Activated T-helper 17 cell treated with anti-CD3 and anti-CD28 coated beads, Interleukin-2, amount 50 U/mL, for 72 hours (primary cell): ENCODE results near the gene SLC6A18. TPM values are rescaled to one million over a fixed set of nuclear protein-coding genes. Genes with fewer than 3 reads are reported as not detected.

Experiments
- ATAC-seq: fragments of 150-1000 bp; cut with Tn5 transposase; replicated peaks from 2 replicates; pipeline ENCODE4 v1.10.0; 2021; ENCODE audit warnings: mild to moderate bottlenecking, moderate library complexity
- H3K27ac Mint-ChIP-seq: one replicate; pipeline ENCODE4 v1.8.0; 2022; ENCODE audit warnings: mixed read lengths
- H3K27me3 Mint-ChIP-seq: one replicate; pipeline ENCODE4 v1.8.0; 2022; ENCODE audit warnings: mixed read lengths
- H3K36me3 Mint-ChIP-seq: one replicate; pipeline ENCODE4 v1.8.0; 2022; ENCODE audit warnings: low read depth, mild to moderate bottlenecking, mixed read lengths
- H3K4me1 Mint-ChIP-seq: one replicate; pipeline ENCODE4 v1.8.0; 2022; ENCODE audit warnings: mixed read lengths
- H3K4me3 Mint-ChIP-seq: one replicate; pipeline ENCODE4 v1.8.0; 2022; ENCODE audit warnings: mild to moderate bottlenecking, mixed read lengths
- H3K9me3 Mint-ChIP-seq: one replicate; pipeline ENCODE4 v1.8.0; 2022; ENCODE audit warnings: mixed read lengths
- total RNA-seq, 2 donors: library from RNA; stranded (reverse); gene quantifications; one replicate each; pipeline ENCODE4 v1.2.3, GENCODE V29; 2022

Gene SLC6A18, protein sequence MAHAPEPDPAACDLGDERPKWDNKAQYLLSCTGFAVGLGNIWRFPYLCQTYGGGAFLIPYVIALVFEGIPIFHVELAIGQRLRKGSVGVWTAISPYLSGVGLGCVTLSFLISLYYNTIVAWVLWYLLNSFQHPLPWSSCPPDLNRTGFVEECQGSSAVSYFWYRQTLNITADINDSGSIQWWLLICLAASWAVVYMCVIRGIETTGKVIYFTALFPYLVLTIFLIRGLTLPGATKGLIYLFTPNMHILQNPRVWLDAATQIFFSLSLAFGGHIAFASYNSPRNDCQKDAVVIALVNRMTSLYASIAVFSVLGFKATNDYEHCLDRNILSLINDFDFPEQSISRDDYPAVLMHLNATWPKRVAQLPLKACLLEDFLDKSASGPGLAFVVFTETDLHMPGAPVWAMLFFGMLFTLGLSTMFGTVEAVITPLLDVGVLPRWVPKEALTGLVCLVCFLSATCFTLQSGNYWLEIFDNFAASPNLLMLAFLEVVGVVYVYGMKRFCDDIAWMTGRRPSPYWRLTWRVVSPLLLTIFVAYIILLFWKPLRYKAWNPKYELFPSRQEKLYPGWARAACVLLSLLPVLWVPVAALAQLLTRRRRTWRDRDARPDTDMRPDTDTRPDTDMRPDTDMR
- not detected for total RNA-seq

DNA sequence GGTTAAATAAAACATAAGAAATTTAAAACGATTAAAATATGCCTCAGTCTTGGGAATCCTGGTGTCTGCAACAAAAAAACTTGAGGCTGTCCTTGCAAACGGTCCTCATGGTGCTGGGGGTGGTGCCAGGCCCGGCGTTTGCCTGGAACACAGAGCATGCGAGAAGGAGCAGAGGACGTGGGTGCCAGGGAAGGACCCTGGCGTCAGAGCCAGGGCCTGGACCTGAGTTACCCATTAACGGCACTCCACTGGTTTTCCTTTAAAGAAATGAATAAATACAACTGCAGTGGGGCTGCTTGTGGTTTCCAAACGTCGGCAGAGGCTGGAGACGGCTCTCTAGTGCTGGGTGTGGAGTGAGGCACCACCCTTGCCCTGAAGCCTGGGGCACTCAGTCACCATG, at the start of gene SLC6A18:
TSS of gene SLC6A18 (plus strand) at position 301 of the 400 bp plus-strand sequence. CDS start at position 398, 97 bp downstream.
- ATAC-seq = no peak
- Mint-ChIP-seq H3K27me3 (peaks cover 9% of the 10 kb centered on the region), H3K27ac (no peak within 1 kb of the TSS), H3K9me3 (no peaks in the 10 kb centered on the region), H3K4me3 (no peak within 1 kb of the TSS), H3K4me1 (no peaks in the 10 kb centered on the region), H3K36me3 (no peaks in the 10 kb centered on the region)

DNA sequence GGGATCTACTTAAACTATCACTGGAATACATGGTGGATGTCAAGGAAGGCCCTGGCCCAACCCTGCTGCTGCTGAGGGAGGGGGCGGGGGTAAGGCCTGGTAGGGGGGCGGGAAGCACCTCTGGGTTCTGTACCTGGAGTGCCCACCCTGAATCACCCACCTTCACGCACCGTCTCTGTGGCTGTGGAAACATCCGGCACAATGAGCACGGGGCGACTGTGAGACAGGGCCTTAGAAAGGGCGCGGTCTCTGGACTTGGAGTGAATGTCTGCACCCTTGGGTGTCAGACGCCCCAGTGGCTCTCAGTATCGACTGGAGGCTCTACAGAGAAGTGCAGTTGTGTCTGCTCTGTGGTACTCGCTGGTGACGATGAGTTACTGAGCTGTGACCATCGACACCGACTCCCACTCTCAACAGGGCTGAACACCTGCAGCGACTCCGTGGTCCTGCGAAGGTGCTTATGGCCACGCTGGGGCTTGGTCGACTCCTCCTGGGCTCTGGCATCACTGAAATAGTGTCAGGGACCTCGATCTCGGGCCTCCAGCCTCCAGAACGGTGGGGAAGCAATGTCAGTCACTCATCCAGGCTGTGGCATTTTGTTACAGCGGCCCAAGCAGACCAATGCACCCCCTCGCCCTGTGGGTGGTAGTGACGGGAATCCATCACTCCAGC, 49.2 kb upstream of the SLC6A18 start:
- Mint-ChIP-seq H3K4me1 (peaks cover 3% of the 10 kb centered on the region), H3K27ac (no peak overlapping the region), H3K9me3 (no peaks in the 10 kb centered on the region), H3K27me3 (no peaks in the 10 kb centered on the region), H3K4me3 (no peak overlapping the region), H3K36me3 (no peaks in the 10 kb centered on the region)
- no peak for ATAC-seq

DNA sequence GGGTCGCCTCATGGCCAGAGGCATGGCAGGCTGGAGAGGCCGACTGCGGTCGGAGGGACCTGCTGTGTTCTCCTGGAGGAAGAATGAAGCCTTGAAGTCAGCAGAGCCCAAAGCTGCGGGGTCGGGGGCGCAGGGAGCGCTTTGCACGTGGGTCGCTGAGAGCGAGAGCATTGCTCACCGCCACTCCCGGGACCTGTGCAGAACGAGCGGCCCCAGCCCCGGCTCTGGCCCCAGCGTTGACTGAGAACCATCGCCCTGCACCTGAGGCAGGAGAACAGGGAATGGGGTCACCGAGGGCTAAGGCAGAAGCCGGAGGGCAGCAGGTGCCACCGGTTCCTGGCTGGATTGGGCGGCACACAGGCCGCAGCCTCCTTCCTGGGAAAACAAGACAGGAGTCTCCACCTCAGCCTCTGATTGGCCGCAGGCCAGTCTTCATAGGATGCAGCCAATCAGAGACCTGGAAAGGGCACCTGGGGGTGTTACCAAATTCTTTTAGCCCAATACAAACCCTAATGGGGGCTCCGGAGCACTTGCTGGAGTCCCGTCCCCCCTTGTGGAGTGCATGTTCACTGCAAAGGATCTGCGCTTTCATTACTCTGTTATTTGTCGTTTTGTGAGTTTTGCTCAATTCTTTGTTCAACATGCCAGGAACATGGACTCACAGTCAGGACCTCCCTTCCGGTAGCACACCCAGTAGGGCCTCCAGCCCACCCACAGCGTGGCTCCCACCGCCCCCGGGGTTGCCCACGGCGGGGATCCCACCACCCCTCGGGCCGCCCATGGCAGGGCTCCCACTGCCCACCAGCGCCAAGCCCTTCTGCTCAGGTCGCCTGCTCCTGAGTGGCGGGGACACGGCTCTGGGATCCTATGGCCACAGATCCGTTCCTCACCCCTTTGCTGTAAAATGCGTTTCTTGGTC, 48.4 kb upstream of the SLC6A18 start:
- Mint-ChIP-seq H3K4me1 (peaks cover 3% of the 10 kb centered on the region), H3K27ac (no peak overlapping the region), H3K4me3 (no peak overlapping the region), H3K36me3 (no peaks in the 10 kb centered on the region), H3K9me3 (no peaks in the 10 kb centered on the region), H3K27me3 (no peaks in the 10 kb centered on the region)
- ATAC-seq = no peak

DNA sequence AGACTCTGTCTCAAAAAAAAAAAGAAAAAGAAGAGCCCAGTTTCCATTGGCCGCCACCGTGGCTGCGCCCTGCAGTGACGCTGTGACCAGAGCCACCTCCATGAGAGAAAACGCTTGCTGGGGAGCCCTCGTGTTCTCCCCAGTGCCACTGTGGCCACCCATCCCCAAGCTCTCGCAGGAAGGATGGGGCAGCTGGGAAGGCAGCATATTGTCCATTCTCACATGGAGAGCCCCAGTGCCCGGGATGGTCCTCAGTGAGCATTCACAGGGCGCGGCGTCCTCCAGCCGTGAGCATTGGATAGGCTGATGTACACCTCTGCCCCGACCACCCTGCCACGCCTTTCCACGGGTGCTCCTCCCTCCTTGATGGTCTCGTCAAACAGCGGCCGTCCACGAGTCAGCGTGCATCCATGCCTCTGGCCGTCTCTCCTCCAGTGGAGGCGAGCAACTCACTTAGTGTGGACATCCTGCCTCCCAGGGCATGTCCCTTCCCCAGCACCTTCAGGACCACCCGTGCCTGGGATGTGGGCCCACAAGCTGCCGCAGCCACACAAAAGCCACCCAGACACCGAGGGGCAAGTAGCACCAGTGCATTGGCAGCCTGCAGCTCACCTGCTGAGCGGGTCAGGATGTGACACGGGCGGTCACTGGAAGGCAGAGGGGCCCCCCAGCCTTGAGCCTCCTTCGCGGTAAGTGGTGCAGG, 47.2 kb upstream of the SLC6A18 start:
- no peak overlapping the region for H3K27ac Mint-ChIP-seq
- no peaks in the 10 kb centered on the region for H3K27me3 Mint-ChIP-seq
- no peak overlapping the region for H3K4me3 Mint-ChIP-seq
- H3K4me1 Mint-ChIP-seq = peaks cover 3% of the 10 kb centered on the region
- no peaks in the 10 kb centered on the region for H3K36me3 Mint-ChIP-seq
- H3K9me3 Mint-ChIP-seq = no peaks in the 10 kb centered on the region
- ATAC-seq = no peak

DNA sequence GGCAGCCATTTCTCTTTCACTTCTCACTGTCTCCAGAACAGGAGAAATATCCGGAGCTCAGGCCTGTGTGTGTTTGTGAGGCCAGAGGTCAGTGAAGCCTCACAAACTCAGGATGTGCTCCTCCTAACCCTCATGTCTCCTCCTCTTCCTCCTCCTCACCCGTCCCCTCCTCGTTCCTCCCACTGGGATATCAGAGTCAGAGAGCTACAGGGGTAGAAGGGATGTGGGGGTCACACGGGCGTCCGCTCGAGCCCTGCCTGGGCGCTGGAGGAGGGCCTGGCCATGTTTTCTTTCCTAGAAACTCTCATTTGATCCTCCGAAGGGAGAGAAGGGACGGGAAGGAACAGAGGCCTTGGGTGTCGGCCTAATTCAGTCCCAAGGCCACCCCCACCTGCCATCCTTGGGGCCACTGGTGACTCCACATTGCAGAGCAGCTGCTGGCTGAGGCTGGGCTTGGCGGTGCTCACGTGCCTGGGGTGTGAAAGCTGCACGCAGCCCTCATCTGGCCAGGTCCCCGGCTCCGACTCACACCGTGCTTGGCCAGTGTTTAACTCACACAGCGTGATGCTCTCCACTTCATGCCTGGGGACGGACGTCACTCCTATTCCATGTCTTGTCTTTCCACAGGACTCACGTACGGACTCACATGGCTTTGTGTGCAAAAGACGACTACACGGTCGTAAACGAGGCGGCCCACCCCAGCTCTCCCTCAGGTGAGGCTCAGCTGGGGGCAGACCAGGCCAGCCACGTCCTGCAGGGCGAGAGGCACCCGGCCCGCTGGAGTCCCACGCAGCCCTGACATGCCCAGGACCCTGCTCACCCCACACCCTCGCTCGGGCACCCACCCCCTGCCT, 46.4 kb upstream of the SLC6A18 start:
- H3K4me1 Mint-ChIP-seq = no peaks in the 10 kb centered on the region
- no peak overlapping the region for H3K27ac Mint-ChIP-seq
- ATAC-seq = no peak
- H3K9me3 Mint-ChIP-seq = no peaks in the 10 kb centered on the region
- no peaks in the 10 kb centered on the region for H3K36me3 Mint-ChIP-seq
- no peak overlapping the region for H3K4me3 Mint-ChIP-seq
- no peaks in the 10 kb centered on the region for H3K27me3 Mint-ChIP-seq

DNA sequence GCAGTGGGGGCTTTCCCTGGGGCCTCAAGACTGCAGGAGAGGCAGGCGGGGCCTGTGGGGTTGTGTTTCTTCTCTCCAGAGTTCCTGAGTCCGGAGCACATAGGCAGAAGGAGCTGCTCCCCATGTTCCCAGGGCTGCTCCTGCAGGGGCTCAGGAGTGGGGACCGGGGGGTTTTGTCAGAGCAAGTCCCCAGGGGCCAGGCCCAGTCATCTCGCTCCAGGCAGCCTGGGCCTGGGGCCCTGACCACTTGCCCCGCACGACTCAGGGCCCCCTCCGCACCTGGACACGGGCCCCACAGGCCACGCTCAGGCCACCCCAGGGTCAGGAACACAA, 45.8 kb upstream of the SLC6A18 start:
- H3K27ac Mint-ChIP-seq = no peak overlapping the region
- H3K4me1 Mint-ChIP-seq = no peaks in the 10 kb centered on the region
- ATAC-seq = no peak
- no peak overlapping the region for H3K4me3 Mint-ChIP-seq
- H3K9me3 Mint-ChIP-seq = no peaks in the 10 kb centered on the region
- no peaks in the 10 kb centered on the region for H3K36me3 Mint-ChIP-seq
- H3K27me3 Mint-ChIP-seq = no peaks in the 10 kb centered on the region

DNA sequence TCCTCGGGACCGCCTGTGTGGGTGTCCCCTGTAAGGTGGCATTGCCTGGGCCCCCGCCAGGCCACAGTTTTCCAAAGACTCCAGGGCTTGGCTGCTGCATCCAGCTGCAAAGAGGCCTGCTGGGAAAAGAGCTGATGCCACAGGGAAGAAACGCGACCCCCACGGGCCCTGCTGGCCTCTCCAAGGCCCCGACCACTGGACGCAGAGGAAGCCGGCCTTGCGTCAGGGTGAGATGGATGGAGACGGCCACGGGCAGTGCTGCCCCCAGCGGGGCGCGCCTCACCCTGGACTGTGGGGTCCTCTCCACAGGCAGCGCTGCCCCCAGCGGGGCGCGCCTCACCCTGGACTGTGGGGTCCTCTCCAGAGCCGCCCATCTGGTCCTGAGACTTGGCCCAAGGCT, 45.1 kb upstream of the SLC6A18 start:
- Mint-ChIP-seq H3K27me3 (no peaks in the 10 kb centered on the region), H3K4me3 (no peak overlapping the region), H3K9me3 (no peaks in the 10 kb centered on the region), H3K36me3 (no peaks in the 10 kb centered on the region), H3K4me1 (no peaks in the 10 kb centered on the region), H3K27ac (no peak overlapping the region)
- no peak for ATAC-seq

DNA sequence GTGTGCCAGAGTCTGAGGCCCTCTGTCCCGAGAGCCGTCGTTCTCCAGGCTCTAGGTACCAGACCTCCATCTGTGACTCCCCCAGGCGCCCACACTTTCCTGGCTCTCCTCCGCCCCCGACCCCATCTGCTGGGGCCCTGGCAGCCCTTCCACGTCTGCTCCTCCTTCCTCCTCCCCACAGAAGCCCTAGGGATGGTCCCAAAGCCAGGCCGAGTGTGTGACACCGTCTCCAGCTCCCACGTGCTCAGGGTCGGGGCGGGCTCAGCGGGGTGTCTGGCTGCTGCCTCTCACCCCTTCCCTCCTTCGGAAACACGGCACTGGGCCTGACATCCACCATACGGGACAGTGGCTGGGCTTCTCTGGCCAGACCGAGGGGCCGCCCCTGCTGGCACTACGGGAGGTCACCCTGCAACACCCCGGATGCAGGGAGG, 44.3 kb upstream of the SLC6A18 start:
- no peaks in the 10 kb centered on the region for H3K36me3 Mint-ChIP-seq
- no peak overlapping the region for H3K27ac Mint-ChIP-seq
- no peaks in the 10 kb centered on the region for H3K27me3 Mint-ChIP-seq
- H3K4me3 Mint-ChIP-seq = no peak overlapping the region
- H3K4me1 Mint-ChIP-seq = no peaks in the 10 kb centered on the region
- ATAC-seq = no peak
- no peaks in the 10 kb centered on the region for H3K9me3 Mint-ChIP-seq

DNA sequence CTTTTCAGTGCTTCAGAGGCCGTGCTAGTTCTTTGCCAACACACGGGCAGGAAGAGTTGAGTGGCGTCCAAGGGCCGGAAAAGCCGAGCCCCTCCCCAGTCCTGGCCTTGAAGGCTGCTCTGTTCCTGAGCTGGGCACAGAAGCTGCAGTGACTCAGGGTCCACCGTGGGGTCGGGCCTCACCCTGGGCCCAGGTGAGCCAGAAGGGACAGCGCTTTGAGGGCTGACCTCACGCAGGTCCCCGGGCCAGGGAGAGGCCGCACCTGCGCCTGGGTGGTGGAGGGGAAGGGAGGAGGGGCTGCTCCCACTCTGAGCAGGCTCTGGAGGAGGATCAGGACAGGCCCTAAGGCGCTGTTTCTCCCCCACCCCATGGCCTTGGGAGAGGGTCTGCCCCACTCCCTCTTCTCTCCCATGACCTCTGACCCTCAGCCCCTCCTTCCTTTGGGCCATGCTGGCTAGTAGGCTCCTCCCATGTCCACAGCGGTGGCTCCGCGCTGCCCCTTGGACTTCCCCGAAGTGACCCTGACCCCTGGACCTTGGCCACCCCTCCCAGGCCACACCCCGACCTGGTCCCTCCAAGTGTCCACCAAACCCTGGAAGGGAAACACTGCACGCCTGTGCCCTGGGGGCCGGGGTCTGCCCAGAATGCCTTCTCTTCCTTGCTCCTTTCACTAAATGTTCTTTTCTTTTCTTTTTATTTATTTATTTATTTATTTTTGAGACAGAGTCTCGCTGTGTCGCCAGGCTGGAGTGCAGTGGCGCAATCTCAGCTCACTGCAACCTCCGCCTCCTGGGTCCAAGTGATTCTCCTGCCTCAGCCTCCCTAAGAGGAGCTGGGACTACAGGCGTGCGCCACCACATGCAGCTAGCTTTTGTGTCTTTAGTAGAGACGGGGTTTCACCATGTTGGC, 43.5 kb upstream of the SLC6A18 start:
- Mint-ChIP-seq H3K27ac (no peak overlapping the region), H3K36me3 (no peaks in the 10 kb centered on the region), H3K4me3 (no peak overlapping the region), H3K27me3 (peaks cover 3% of the 10 kb centered on the region), H3K9me3 (no peaks in the 10 kb centered on the region), H3K4me1 (no peaks in the 10 kb centered on the region)
- no peak for ATAC-seq

DNA sequence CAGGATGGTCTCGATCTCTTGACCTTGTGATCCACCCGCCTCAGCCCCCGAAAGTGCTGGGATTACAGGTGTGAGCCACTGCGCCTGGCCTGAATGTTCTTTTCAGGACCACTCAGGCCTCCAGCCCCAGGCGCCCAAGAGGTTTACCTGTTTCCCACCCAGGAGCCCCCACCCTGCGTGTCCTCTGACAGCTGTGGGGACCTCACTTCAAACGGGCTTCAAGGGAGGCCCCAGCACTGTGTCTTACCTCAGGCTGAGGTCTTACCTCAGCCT, 42.9 kb upstream of the SLC6A18 start:
- Mint-ChIP-seq H3K27ac (no peak overlapping the region), H3K4me3 (no peak overlapping the region), H3K27me3 (peaks cover 3% of the 10 kb centered on the region), H3K4me1 (no peaks in the 10 kb centered on the region), H3K36me3 (no peaks in the 10 kb centered on the region), H3K9me3 (no peaks in the 10 kb centered on the region)
- ATAC-seq = no peak

DNA sequence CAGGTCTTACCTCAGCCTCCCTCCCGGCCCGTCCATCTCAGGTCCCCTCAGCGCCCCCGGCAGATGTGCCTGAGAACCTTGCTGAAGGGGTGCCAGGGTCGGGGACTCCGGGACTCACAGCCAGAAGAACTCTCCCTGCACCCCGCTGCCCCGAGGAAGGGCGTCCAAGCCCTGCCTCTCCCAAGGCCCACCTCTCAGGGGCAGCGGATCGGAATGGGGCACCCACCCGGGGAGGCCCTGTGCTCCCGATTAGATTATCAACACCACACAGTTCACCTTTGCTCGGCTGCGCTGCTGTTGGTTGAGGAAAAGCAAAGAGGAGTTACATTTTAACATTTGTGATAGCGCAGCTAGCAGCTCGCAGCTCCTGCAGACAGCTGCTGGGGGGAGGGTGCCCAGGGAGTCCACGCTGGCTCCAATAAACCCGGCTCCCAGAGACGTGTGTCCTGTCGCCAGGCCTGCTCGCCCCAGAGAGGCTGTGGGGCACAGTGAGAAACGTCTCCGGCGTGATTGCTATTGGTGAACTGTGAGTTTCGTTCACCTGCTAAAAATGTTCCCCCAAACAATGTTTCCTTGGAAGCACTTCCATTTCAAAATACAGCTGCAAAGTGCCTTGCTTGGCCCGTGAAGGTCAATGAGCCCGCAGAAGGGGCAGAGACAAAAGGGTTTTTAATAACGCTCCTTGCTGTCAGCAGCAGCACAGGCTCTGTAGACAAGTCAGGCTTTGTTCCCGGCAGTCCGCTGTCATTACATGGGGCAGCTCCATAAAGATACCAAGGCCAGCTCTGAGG, 42.4 kb upstream of the SLC6A18 start:
- H3K27me3 Mint-ChIP-seq = peaks cover 3% of the 10 kb centered on the region
- no peaks in the 10 kb centered on the region for H3K36me3 Mint-ChIP-seq
- ATAC-seq = no peak
- H3K27ac Mint-ChIP-seq = no peak overlapping the region
- H3K4me3 Mint-ChIP-seq = no peak overlapping the region
- no peaks in the 10 kb centered on the region for H3K4me1 Mint-ChIP-seq
- H3K9me3 Mint-ChIP-seq = no peaks in the 10 kb centered on the region
